Transverse colon (tissue), 3 donors: ENCODE measurements around the gene HACL1.

Source experiments
- CTCF ChIP-seq, 5 experiments: fragments of 200-600 bp in 3 of 5; fragments of 450-650 bp in 2 of 5; sonication (generic) in 3 of 5; IDR thresholded peaks; 1 replicate in 2 of 5; 2 replicates in 3 of 5; pipeline ENCODE4 v1.5.1; 2016 to 2017; ENCODE audit warnings: antibody characterized with exemption in 5 of 5, inconsistent platforms in 3 of 5, mild to moderate bottlenecking in 2 of 5, moderate library complexity in 1 of 5
- EP300 ChIP-seq: sonication (generic); formaldehyde crosslinking; IDR thresholded peaks from one replicate; pipeline ENCODE4 v1.6.1; 2017; ENCODE audit warnings: antibody characterized with exemption, low read depth
- POLR2A ChIP-seq: fragments of 450-650 bp; IDR thresholded peaks from one replicate; pipeline ENCODE4 v1.6.1; 2016; ENCODE audit warnings: antibody characterized with exemption, mild to moderate bottlenecking, moderate library complexity

- TF ChIP-seq CTCF (IDR thresholded peaks at IDR 0.05) (no peak), POLR2A (no peak), EP300 (no peak)
Observed at GRCh38 chr3:15538345-15538744, 63.0 kb downstream of the HACL1 start.
